GM20000 (cell line): ENCODE measurements around the gene KRTAP9-9.

Experiments
- DNase-seq: peaks from one replicate; pipeline ENCODE4 v3.0.0; 2012; ENCODE audit warnings: low spot score
- CTCF ChIP-seq: IDR thresholded peaks from 2 replicates; pipeline ENCODE4 v1.5.1; 2012; ENCODE audit warnings: mild to moderate bottlenecking, control low read depth; ENCODE audit errors: extremely low read depth, missing control alignments

The KRTAP9-9 gene

GRCh38 chr17:41278176-41278955 is 23.2 kb downstream of the KRTAP9-9 start:
- DNase-seq = peak; percentile 0
- TF ChIP-seq CTCF = no peak

- DNase-seq = peak; percentile 0
- no peak for TF ChIP-seq CTCF
These were observed 28.9 kb downstream of the KRTAP9-9 start for GRCh38 chr17:41284043-41284442.

GRCh38 chr17:41284546-41284945 is 29.4 kb downstream of the KRTAP9-9 start:
- peak; percentile 0 for DNase-seq
- no peak for TF ChIP-seq CTCF

- peak; percentile 1 for DNase-seq
- no peak for TF ChIP-seq CTCF
These were observed 31.9 kb downstream of the KRTAP9-9 start for GRCh38 chr17:41287050-41287449.

GRCh38 chr17:41294016-41294415 is 38.8 kb downstream of the KRTAP9-9 start:
- no peak for TF ChIP-seq CTCF
- DNase-seq = peak; percentile 0

GRCh38 chr17:41296846-41297245 is 41.7 kb downstream of the KRTAP9-9 start:
- TF ChIP-seq CTCF = no peak
- DNase-seq = no peak

- no peak for DNase-seq
- no peak for TF ChIP-seq CTCF
These were observed 43.4 kb downstream of the KRTAP9-9 start for GRCh38 chr17:41298458-41299135.
